Pancreas (tissue), 8 donors: ENCODE measurements around the gene ZBTB16. TPM values are rescaled to one million over a fixed set of nuclear protein-coding genes. Genes with fewer than 3 reads are reported as not detected.

Experiments
- polyA plus RNA-seq, 2 donors: library from polyadenylated mRNA; stranded (reverse); fragments of 200-250 nt; gene quantifications; one replicate each; pipeline ENCODE4 v1.2.3, GENCODE V29; 2013
- total RNA-seq, 6 donors: library from RNA; stranded (reverse); fragmentation: NEBNext Ultra II Directional in 4 of 6; extraction: Animal tissue kit (Norgen Biotek cat#: 25700) in 4 of 6; gene quantifications; one replicate each; pipeline versions ENCODE4 v1.2.1 to v1.2.4, GENCODE V29; 2021 to 2023
- donor health status: healthy with polysubstance abuse.
- donor health status: DM: no; HTN: no; CAD: no; lungs with moderate emphysema.
- donor health status: DM: no; HTN: no; CAD: no.
- donor health status: Bipolar disorder and iron deficiency.
- donor health status: DM: yes; HTN: yes; CAD: no.
- donor health status: DM: no; HTN: no; CAD: no.
- donor health status: DM: no; HTN: no; CAD: no.
- donor health status: DM: yes; HTN: yes; CAD: no.

ZBTB16 gene
- total and polyA plus RNA-seq, 8 donors, result 8.1 to 76.4 (median 42.3) TPM

Other genes starting within 250 kb of the ZBTB16 start
- gene USP28, start 184.1 kb upstream of the ZBTB16 start, total RNA-seq, result 10 to 100 TPM in 3 of 6 donors, 1 to 10 TPM in 3; 6.3 to 16.6 (median 9.8) TPM
- 1 to 10 TPM; 3.2 to 4.2 TPM for gene USP28, start 184.1 kb upstream of the ZBTB16 start, polyA plus RNA-seq
- gene HTR3B, start 154.9 kb upstream of the ZBTB16 start, total RNA-seq, result not detected
- not detected for gene HTR3B, start 154.9 kb upstream of the ZBTB16 start, polyA plus RNA-seq
- 1 to 10 TPM in 2 of 6 donors, under 1 TPM in 4; 0.23 to 4.9 (median 0.70) TPM for gene HTR3A, start 84.6 kb upstream of the ZBTB16 start, total RNA-seq
- gene HTR3A, start 84.6 kb upstream of the ZBTB16 start, polyA plus RNA-seq, result 1 to 10 TPM in 1 of 2 donors, under 1 TPM in 1; 0.16 to 1.2 TPM
- gene NNMT, start 236.7 kb downstream of the ZBTB16 start, total RNA-seq, result 100 to 1,000 TPM in 2 of 6 donors, 10 to 100 TPM in 2, 1 to 10 TPM in 2; 4.8 to 139 (median 32.9) TPM
- 100 to 1,000 TPM in 1 of 2 donors, 10 to 100 TPM in 1; 81.7 to 101 TPM for gene NNMT, start 236.7 kb downstream of the ZBTB16 start, polyA plus RNA-seq